ENCODE data around the gene GAS2L2. TPM values are rescaled to one million over a fixed set of nuclear protein-coding genes. Genes with fewer than 3 reads are reported as not detected.

Gene GAS2L2
- total and polyA plus RNA-seq, 2 experiments from 2014 or later, result not detected

GRCh38 chr17:35710950-35711349 lies 42.1 kb downstream of the GAS2L2 start:
- Histone ChIP-seq H4K20me1 (ENCODE audit: insufficient read depth, poor library complexity, severe bottlenecking) (no peaks in the 10 kb centered on the region), H3K27ac (no peak overlapping the region), H3K36me3 (replicated peaks; ENCODE audit: insufficient read depth, low read depth) (no peaks in the 10 kb centered on the region), H3K4me3 (no peak overlapping the region), H3K27me3 (no peaks in the 10 kb centered on the region), H3K9me3 (ENCODE audit: low read depth) (no peaks in the 10 kb centered on the region), H2AFZ (no peak overlapping the region), H3K79me2 (no peaks in the 10 kb centered on the region), H3K9me2 (replicated peaks; ENCODE audit: insufficient read depth) (no peaks in the 10 kb centered on the region), H3K4me2 (no peak overlapping the region), H3K4me1 (ENCODE audit: insufficient read depth) (peaks cover 12% of the 10 kb centered on the region)
- WGBS (ENCODE audit: low lambda C conversion rate, missing lambda C conversion rate), result 92% methylated on average over 2 of the region's 2 CpGs
- no peak for TF ChIP-seq CTCF (IDR thresholded peaks at IDR 0.05; ENCODE audit: poor library complexity)
- no peak for TF ChIP-seq EZH2 (IDR thresholded peaks at IDR 0.05; ENCODE audit: borderline replicate concordance)
- TF ChIP-seq EZH2phosphoT487 (IDR thresholded peaks at IDR 0.05; ENCODE audit: low read depth, severe bottlenecking, unreplicated experiment), result no peak
- DNase-seq (ENCODE audit: low spot score), result no peak

- Histone ChIP-seq H3K4me1 (ENCODE audit: insufficient read depth) (peaks cover 12% of the 10 kb centered on the region), H3K9me2 (replicated peaks; ENCODE audit: insufficient read depth) (no peaks in the 10 kb centered on the region), H3K4me2 (no peak overlapping the region), H3K4me3 (no peak overlapping the region), H3K27me3 (no peaks in the 10 kb centered on the region), H3K9me3 (ENCODE audit: low read depth) (no peaks in the 10 kb centered on the region), H2AFZ (no peak overlapping the region), H3K27ac (no peak overlapping the region), H3K36me3 (replicated peaks; ENCODE audit: insufficient read depth, low read depth) (no peaks in the 10 kb centered on the region), H3K79me2 (no peaks in the 10 kb centered on the region), H4K20me1 (ENCODE audit: insufficient read depth, poor library complexity, severe bottlenecking) (no peaks in the 10 kb centered on the region)
- 96% methylated on average over 3 of the region's 3 CpGs for WGBS (ENCODE audit: low lambda C conversion rate, missing lambda C conversion rate)
- no peak for TF ChIP-seq EZH2 (IDR thresholded peaks at IDR 0.05; ENCODE audit: borderline replicate concordance)
- no peak for TF ChIP-seq EZH2phosphoT487 (IDR thresholded peaks at IDR 0.05; ENCODE audit: low read depth, severe bottlenecking, unreplicated experiment)
- no peak for TF ChIP-seq CTCF (IDR thresholded peaks at IDR 0.05; ENCODE audit: poor library complexity)
- no peak for DNase-seq (ENCODE audit: low spot score)
These were observed 43.2 kb downstream of the GAS2L2 start for GRCh38 chr17:35709874-35710273.

- Histone ChIP-seq H3K27me3 (no peaks in the 10 kb centered on the region), H3K9me3 (ENCODE audit: low read depth) (no peaks in the 10 kb centered on the region), H3K79me2 (no peaks in the 10 kb centered on the region), H3K36me3 (replicated peaks; ENCODE audit: insufficient read depth, low read depth) (no peaks in the 10 kb centered on the region), H4K20me1 (ENCODE audit: insufficient read depth, poor library complexity, severe bottlenecking) (no peaks in the 10 kb centered on the region), H2AFZ (no peak overlapping the region), H3K4me1 (ENCODE audit: insufficient read depth) (peaks cover 12% of the 10 kb centered on the region), H3K9me2 (replicated peaks; ENCODE audit: insufficient read depth) (no peaks in the 10 kb centered on the region), H3K4me3 (no peak overlapping the region), H3K4me2 (no peak overlapping the region), H3K27ac (no peak overlapping the region)
- TF ChIP-seq EZH2phosphoT487 (IDR thresholded peaks at IDR 0.05; ENCODE audit: low read depth, severe bottlenecking, unreplicated experiment), result no peak
- TF ChIP-seq CTCF (IDR thresholded peaks at IDR 0.05; ENCODE audit: poor library complexity), result no peak
- no peak for TF ChIP-seq EZH2 (IDR thresholded peaks at IDR 0.05; ENCODE audit: borderline replicate concordance)
- 100% methylated on average over 3 of the region's 3 CpGs for WGBS (ENCODE audit: low lambda C conversion rate, missing lambda C conversion rate)
- no peak for DNase-seq (ENCODE audit: low spot score)
These were observed 44.1 kb downstream of the GAS2L2 start for GRCh38 chr17:35708951-35709350.

- no peaks in the 10 kb centered on the region for H3K9me3 ChIP-seq (ENCODE audit: low read depth)
- H3K79me2 ChIP-seq, result no peaks in the 10 kb centered on the region
- H2AFZ ChIP-seq, result no peak overlapping the region
- H3K4me2 ChIP-seq, result no peak overlapping the region
- H4K20me1 ChIP-seq (ENCODE audit: insufficient read depth, poor library complexity, severe bottlenecking), result no peaks in the 10 kb centered on the region
- H3K4me1 ChIP-seq (ENCODE audit: insufficient read depth), result peaks cover 7% of the 10 kb centered on the region
- no peaks in the 10 kb centered on the region for H3K9me2 ChIP-seq (replicated peaks; ENCODE audit: insufficient read depth)
- H3K36me3 ChIP-seq (replicated peaks; ENCODE audit: insufficient read depth, low read depth), result no peaks in the 10 kb centered on the region
- no peaks in the 10 kb centered on the region for H3K27me3 ChIP-seq
- no peak for TF ChIP-seq CTCF (IDR thresholded peaks at IDR 0.05; ENCODE audit: poor library complexity)
- no peak for TF ChIP-seq EZH2phosphoT487 (IDR thresholded peaks at IDR 0.05; ENCODE audit: low read depth, severe bottlenecking, unreplicated experiment)
- H3K27ac ChIP-seq, result no peak overlapping the region
- WGBS (ENCODE audit: low lambda C conversion rate, missing lambda C conversion rate), result 80% methylated on average over 3 of the region's 3 CpGs
- H3K4me3 ChIP-seq, result no peak overlapping the region
- no peak for DNase-seq (ENCODE audit: low spot score)
These were observed 44.9 kb downstream of the GAS2L2 start for GRCh38 chr17:35708149-35708548.

Data from hepatocyte (in vitro differentiated cells).